ENCODE measurements around the gene KRTAP22-2. TPM values are rescaled to one million over a fixed set of nuclear protein-coding genes. Genes with fewer than 3 reads are reported as not detected.

Gene KRTAP22-2
- total and polyA plus RNA-seq, 2 of the 4 experiments (the other 2 are of a cell fraction) = not detected

DNA sequence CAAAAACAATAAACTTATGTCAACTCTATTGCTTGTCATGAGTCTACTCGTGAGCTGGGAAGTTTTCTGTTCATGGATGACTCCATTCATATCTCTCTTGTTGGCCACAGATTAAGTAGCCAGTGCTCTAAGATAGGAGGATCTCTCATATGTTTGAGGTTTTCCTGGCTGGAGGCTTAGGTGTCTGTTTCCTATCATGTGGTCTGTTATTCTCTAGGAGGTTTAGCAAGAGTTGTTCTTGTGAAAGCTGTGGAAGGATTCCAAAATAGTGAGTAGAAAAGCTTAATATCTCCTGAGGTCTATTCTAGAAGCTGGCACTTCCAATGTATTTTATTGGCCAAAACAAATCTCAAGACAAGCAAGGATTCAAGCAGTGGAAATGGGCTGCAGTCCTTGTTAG lies 39.0 kb upstream of the KRTAP22-2 start:
- Histone ChIP-seq H3K4me1 (ENCODE audit: control insufficient read depth, insufficient read depth, low read length) (no peaks in the 10 kb centered on the region), H3K9ac (ENCODE audit: low read depth, low read length) (no peak overlapping the region), H4K5ac (ENCODE audit: low read depth, low read length) (no peak overlapping the region), H2AK9ac (replicated peaks; ENCODE audit: low read depth, low read length, poor library complexity) (no peak overlapping the region), H3K4ac (ENCODE audit: low read depth, low read length) (no peak overlapping the region), H4K20me1 (ENCODE audit: insufficient read depth, low read length) (no peaks in the 10 kb centered on the region), H3K9me1 (ENCODE audit: insufficient read depth, low read length) (no peaks in the 10 kb centered on the region), H3K4me3 (ENCODE audit: insufficient read depth, low read depth, low read length) (no peak overlapping the region), H2BK20ac (ENCODE audit: low read depth, low read length) (no peak overlapping the region), H3K36me3 (ENCODE audit: control insufficient read depth, insufficient read depth, low read length) (no peaks in the 10 kb centered on the region), H3K4me2 (ENCODE audit: low read depth, low read length) (no peak overlapping the region), H3K18ac (ENCODE audit: low read depth, low read length) (no peak overlapping the region), H3K56ac (ENCODE audit: extremely low read depth, insufficient read depth, low read length) (no peak overlapping the region), H2AFZ (replicated peaks; ENCODE audit: low read length, poor library complexity) (no peak overlapping the region), H3K27me3 (ENCODE audit: control insufficient read depth, insufficient read depth, low read length) (no peaks in the 10 kb centered on the region), H3K14ac (replicated peaks; ENCODE audit: low read depth, low read length) (no peak overlapping the region), H2BK5ac (ENCODE audit: low read depth, low read length, poor library complexity, severe bottlenecking) (no peak overlapping the region), H3K23ac (ENCODE audit: low read depth, low read length) (no peak overlapping the region), H2BK15ac (ENCODE audit: low read depth, low read length) (no peak overlapping the region), H4K91ac (ENCODE audit: insufficient read depth, low read depth, low read length) (no peak overlapping the region), H3K27ac (ENCODE audit: insufficient read depth, low read length) (no peak overlapping the region), H3K9me3 (ENCODE audit: control insufficient read depth, insufficient read depth, low read length) (peaks cover 18% of the 10 kb centered on the region), H2BK120ac (ENCODE audit: low read depth, low read length) (no peak overlapping the region), H4K8ac (ENCODE audit: low read depth in 2 of 2, low read length in 2 of 2) (no peak overlapping the region), H2AK5ac (ENCODE audit: low read depth, low read length) (no peak overlapping the region), H3K79me1 (ENCODE audit: low read depth in 1 of 2, low read length in 2 of 2) (no peaks in the 10 kb centered on the region)
- dilution Hi-C loops (cut with HindIII; ENCODE audit: low sequenced_read_pairs, unreplicated experiment) (no loop called here), in situ Hi-C loops (cut with MboI; ENCODE audit: low sequenced_read_pairs) (no loop called here), intact Hi-C loops (cut with micrococcal nuclease) (no loop called here)
- ChIA-PET POLR2A (ENCODE audit: unreplicated experiment) (no interaction called here), CTCF (no interaction called here)
- BruUV-seq (replicated peaks) = no TSS peak
- WGBS, 2 experiments (ENCODE audit: extremely low coverage in 2 of 2, insufficient read length in 1 of 2) = no CpG with 5 or more reads among the region's 1 CpG
- no peak for TF ChIP-seq MAZ (IDR thresholded peaks at IDR 0.05; ENCODE audit: borderline replicate concordance, low read depth, low read length)
- TF ChIP-seq, protein P1, sequence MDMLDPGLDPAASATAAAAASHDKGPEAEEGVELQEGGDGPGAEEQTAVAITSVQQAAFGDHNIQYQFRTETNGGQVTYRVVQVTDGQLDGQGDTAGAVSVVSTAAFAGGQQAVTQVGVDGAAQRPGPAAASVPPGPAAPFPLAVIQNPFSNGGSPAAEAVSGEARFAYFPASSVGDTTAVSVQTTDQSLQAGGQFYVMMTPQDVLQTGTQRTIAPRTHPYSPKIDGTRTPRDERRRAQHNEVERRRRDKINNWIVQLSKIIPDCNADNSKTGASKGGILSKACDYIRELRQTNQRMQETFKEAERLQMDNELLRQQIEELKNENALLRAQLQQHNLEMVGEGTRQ (IDR thresholded peaks at IDR 0.05; ENCODE audit: low read depth, low read length) = no peak
- no peak for TF ChIP-seq CHD1 (IDR thresholded peaks at IDR 0.05; ENCODE audit: low read depth, low read length)
- TF ChIP-seq MAFK (IDR thresholded peaks at IDR 0.05; ENCODE audit: low read depth, low read length) = no peak
- no peak for TF ChIP-seq FOS (IDR thresholded peaks at IDR 0.05; ENCODE audit: low read depth, low read length)
- TF ChIP-seq POLR2A (IDR thresholded peaks at IDR 0.05; ENCODE audit: low read depth, low read length) = no peak
- TF ChIP-seq SMC3 (IDR thresholded peaks at IDR 0.05; ENCODE audit: low read depth, low read length) = no peak
- no peak for TF ChIP-seq RCOR1 (IDR thresholded peaks at IDR 0.05; ENCODE audit: insufficient replicate concordance, low read length)
- TF ChIP-seq, protein P2, sequence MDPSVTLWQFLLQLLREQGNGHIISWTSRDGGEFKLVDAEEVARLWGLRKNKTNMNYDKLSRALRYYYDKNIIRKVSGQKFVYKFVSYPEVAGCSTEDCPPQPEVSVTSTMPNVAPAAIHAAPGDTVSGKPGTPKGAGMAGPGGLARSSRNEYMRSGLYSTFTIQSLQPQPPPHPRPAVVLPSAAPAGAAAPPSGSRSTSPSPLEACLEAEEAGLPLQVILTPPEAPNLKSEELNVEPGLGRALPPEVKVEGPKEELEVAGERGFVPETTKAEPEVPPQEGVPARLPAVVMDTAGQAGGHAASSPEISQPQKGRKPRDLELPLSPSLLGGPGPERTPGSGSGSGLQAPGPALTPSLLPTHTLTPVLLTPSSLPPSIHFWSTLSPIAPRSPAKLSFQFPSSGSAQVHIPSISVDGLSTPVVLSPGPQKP (IDR thresholded peaks at IDR 0.05; ENCODE audit: borderline replicate concordance, low read depth, low read length) = no peak
- no peak for TF ChIP-seq BHLHE40 (IDR thresholded peaks at IDR 0.05; ENCODE audit: low read depth, low read length)
- TF ChIP-seq MXI1 (IDR thresholded peaks at IDR 0.05; ENCODE audit: borderline replicate concordance, low read depth, low read length) = no peak
- TF ChIP-seq CEBPB (IDR thresholded peaks at IDR 0.05; ENCODE audit: low read depth, low read length) = no peak
- no peak for TF ChIP-seq RAD21 (IDR thresholded peaks at IDR 0.05; ENCODE audit: low read length)
- no peak for TF ChIP-seq NFE2L2 (IDR thresholded peaks at IDR 0.05; ENCODE audit: low read depth, low read length)
- TF ChIP-seq, protein P3, sequence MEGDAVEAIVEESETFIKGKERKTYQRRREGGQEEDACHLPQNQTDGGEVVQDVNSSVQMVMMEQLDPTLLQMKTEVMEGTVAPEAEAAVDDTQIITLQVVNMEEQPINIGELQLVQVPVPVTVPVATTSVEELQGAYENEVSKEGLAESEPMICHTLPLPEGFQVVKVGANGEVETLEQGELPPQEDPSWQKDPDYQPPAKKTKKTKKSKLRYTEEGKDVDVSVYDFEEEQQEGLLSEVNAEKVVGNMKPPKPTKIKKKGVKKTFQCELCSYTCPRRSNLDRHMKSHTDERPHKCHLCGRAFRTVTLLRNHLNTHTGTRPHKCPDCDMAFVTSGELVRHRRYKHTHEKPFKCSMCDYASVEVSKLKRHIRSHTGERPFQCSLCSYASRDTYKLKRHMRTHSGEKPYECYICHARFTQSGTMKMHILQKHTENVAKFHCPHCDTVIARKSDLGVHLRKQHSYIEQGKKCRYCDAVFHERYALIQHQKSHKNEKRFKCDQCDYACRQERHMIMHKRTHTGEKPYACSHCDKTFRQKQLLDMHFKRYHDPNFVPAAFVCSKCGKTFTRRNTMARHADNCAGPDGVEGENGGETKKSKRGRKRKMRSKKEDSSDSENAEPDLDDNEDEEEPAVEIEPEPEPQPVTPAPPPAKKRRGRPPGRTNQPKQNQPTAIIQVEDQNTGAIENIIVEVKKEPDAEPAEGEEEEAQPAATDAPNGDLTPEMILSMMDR (conservative IDR thresholded peaks at IDR 0.05; ENCODE audit: low read depth, low read length) = no peak
- TF ChIP-seq RFX5 (IDR thresholded peaks at IDR 0.05; ENCODE audit: low read depth, low read length) = no peak
- DNase-seq (no peak), ATAC-seq (ENCODE audit: low read depth) (no peak)
